Measurements from ENCODE around the gene IFI27.

DNA sequence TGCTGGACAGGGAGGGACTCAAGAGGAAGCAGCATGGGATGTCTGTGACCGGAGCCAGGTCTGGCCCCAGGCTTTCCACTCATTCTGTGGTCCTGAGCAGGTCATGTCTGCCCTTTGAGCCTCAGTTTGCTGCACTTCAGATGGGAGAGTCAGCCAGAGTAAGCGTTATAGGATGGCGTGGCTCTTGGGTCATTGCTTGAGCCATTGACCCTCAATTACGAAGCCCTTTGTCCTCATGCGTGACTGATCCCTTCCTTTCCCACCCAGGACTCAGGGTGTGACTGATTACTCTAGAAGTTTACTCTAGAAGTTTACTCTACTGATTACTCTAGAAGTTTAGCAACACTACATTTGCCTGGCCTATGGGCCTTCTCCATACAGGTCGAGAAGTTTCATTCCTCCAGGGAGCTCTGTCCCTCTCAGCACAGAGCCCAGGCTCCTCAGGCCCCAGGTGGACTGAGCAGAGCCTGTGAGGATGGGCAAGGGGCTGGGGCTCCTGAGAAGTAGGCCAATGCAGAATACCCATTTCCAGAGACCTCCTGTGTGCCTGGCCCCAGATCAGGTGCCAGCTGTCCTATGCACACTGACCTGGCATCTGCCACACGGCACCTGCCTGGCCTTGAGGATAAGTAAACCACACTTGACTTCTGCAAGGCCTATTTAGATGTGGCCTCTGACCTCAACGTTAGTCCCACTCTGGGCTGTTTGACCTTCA lies 7.6 kb upstream of the IFI27 start:
- TF ChIP-seq, protein P1, sequence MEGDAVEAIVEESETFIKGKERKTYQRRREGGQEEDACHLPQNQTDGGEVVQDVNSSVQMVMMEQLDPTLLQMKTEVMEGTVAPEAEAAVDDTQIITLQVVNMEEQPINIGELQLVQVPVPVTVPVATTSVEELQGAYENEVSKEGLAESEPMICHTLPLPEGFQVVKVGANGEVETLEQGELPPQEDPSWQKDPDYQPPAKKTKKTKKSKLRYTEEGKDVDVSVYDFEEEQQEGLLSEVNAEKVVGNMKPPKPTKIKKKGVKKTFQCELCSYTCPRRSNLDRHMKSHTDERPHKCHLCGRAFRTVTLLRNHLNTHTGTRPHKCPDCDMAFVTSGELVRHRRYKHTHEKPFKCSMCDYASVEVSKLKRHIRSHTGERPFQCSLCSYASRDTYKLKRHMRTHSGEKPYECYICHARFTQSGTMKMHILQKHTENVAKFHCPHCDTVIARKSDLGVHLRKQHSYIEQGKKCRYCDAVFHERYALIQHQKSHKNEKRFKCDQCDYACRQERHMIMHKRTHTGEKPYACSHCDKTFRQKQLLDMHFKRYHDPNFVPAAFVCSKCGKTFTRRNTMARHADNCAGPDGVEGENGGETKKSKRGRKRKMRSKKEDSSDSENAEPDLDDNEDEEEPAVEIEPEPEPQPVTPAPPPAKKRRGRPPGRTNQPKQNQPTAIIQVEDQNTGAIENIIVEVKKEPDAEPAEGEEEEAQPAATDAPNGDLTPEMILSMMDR (IDR thresholded peaks at IDR 0.05), result no peak
- TF ChIP-seq POLR2A (IDR thresholded peaks at IDR 0.05), result no peak

Data from adrenal gland (tissue), 5 donors.